ENCODE results near the gene TUBB4B.

TUBB4B gene

GRCh38 chr9:137240841-137241489 lies at the start of gene TUBB4B:
TSS of gene TUBB4B (plus strand) at chr9:137241287. CDS start at chr9:137241361, 74 bp downstream.
- Histone ChIP-seq H3K4me1 (ENCODE audit: control insufficient read depth, insufficient read depth, low read length) (peaks cover 53% of the 10 kb centered on the region), H3K4me3 (ENCODE audit: low read length in 2 of 2) (peak within 1 kb of the TSS; percentile 79 to 84), H3K9ac (ENCODE audit: low read length in 2 of 2) (peak within 1 kb of the TSS; percentile 71 to 75), H3K27ac (ENCODE audit: low read length) (peak within 1 kb of the TSS; percentile 88), H3K9me3 (ENCODE audit: control insufficient read depth in 2 of 2, low read length in 2 of 2) (no peaks in the 10 kb centered on the region), H3K27me3 (ENCODE audit: control insufficient read depth in 1 of 2, insufficient read depth in 2 of 2, low read length in 2 of 2) (no peaks in the 10 kb centered on the region), H3K36me3 (ENCODE audit: control insufficient read depth in 2 of 2, insufficient read depth in 2 of 2, low read length in 2 of 2) (peaks cover 10 to 16% of the 10 kb centered on the region in 2 donors)

GRCh38 chr9:137191691-137192447 lies 49.2 kb upstream of the TUBB4B start:
- Histone ChIP-seq H3K4me3 (ENCODE audit: low read length in 2 of 2) (no peak overlapping the region), H3K9me3 (ENCODE audit: control insufficient read depth in 2 of 2, low read length in 2 of 2) (no peaks in the 10 kb centered on the region), H3K27me3 (ENCODE audit: control insufficient read depth in 1 of 2, insufficient read depth in 2 of 2, low read length in 2 of 2) (no peaks in the 10 kb centered on the region), H3K9ac (ENCODE audit: low read length in 2 of 2) (no peak overlapping the region), H3K36me3 (ENCODE audit: control insufficient read depth in 2 of 2, insufficient read depth in 2 of 2, low read length in 2 of 2) (peaks cover 6 to 7% of the 10 kb centered on the region in 2 donors), H3K4me1 (ENCODE audit: control insufficient read depth, insufficient read depth, low read length) (peaks cover 40% of the 10 kb centered on the region), H3K27ac (ENCODE audit: low read length) (no peak overlapping the region)

- Histone ChIP-seq H3K9ac (ENCODE audit: low read length in 2 of 2) (no peak overlapping the region), H3K36me3 (ENCODE audit: control insufficient read depth in 2 of 2, insufficient read depth in 2 of 2, low read length in 2 of 2) (peaks cover 2 to 5% of the 10 kb centered on the region in 2 donors), H3K4me1 (ENCODE audit: control insufficient read depth, insufficient read depth, low read length) (peaks cover 36% of the 10 kb centered on the region), H3K27ac (ENCODE audit: low read length) (no peak overlapping the region), H3K4me3 (ENCODE audit: low read length in 2 of 2) (no peak overlapping the region), H3K9me3 (ENCODE audit: control insufficient read depth in 2 of 2, low read length in 2 of 2) (no peaks in the 10 kb centered on the region), H3K27me3 (ENCODE audit: control insufficient read depth in 1 of 2, insufficient read depth in 2 of 2, low read length in 2 of 2) (no peaks in the 10 kb centered on the region)
Observed at GRCh38 chr9:137192448-137192780, 48.7 kb upstream of the TUBB4B start.

DNA sequence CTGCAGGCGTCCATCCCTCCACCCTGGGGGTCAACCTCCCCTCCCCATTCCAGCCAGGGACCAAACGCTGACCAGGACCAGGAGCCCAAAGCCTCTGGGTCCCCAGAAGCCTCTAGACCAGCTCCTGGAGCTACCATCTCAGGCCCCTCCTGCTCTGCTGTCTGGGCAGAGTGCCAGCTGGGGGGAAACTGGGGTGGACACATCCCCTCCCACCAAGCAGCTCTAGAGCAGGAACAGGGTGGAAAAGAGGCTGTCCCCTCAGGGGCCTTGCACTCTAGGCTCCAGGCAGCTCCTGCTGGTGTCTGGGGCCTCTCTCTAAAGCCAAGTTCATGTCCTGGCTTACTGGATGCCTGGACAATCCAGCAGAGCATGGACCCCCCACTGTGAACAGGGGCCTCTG lies 48.2 kb upstream of the TUBB4B start:
- H3K27me3 ChIP-seq (ENCODE audit: control insufficient read depth in 1 of 2, insufficient read depth in 2 of 2, low read length in 2 of 2), result no peaks in the 10 kb centered on the region
- no peak overlapping the region for H3K27ac ChIP-seq (ENCODE audit: low read length)
- no peaks in the 10 kb centered on the region for H3K9me3 ChIP-seq (ENCODE audit: control insufficient read depth in 2 of 2, low read length in 2 of 2)
- H3K4me3 ChIP-seq (ENCODE audit: low read length in 2 of 2), result no peak overlapping the region
- H3K9ac ChIP-seq (ENCODE audit: low read length in 2 of 2), result no peak overlapping the region
- peaks cover 36% of the 10 kb centered on the region for H3K4me1 ChIP-seq (ENCODE audit: control insufficient read depth, insufficient read depth, low read length)
- peaks cover 2 to 5% of the 10 kb centered on the region in 2 donors for H3K36me3 ChIP-seq (ENCODE audit: control insufficient read depth in 2 of 2, insufficient read depth in 2 of 2, low read length in 2 of 2)

DNA sequence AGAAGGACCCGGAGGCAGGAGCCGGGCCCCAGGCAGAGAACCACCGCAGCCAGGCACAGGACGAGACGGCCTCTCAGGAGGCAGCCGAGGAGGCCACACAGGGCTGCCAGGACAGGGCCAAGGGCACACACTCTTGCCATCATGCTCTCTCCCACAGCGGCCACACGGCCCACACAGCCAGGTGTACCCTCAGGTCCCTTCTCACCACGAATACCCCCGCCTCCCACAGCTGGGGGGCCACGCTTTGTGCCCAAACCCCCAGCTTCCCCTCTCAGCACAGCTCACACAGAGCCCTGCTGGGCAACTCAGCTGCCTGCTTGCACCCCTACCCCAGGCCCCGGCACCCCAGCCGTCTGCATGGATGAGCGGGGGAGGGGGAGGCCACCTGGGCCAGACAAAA lies 47.3 kb upstream of the TUBB4B start:
- Histone ChIP-seq H3K4me1 (ENCODE audit: control insufficient read depth, insufficient read depth, low read length) (peaks cover 42% of the 10 kb centered on the region), H3K4me3 (ENCODE audit: low read length in 2 of 2) (no peak overlapping the region), H3K27ac (ENCODE audit: low read length) (no peak overlapping the region), H3K9ac (ENCODE audit: low read length in 2 of 2) (no peak overlapping the region), H3K27me3 (ENCODE audit: control insufficient read depth in 1 of 2, insufficient read depth in 2 of 2, low read length in 2 of 2) (no peaks in the 10 kb centered on the region), H3K36me3 (ENCODE audit: control insufficient read depth in 2 of 2, insufficient read depth in 2 of 2, low read length in 2 of 2) (peaks cover 2 to 5% of the 10 kb centered on the region in 2 donors), H3K9me3 (ENCODE audit: control insufficient read depth in 2 of 2, low read length in 2 of 2) (no peaks in the 10 kb centered on the region)

DNA sequence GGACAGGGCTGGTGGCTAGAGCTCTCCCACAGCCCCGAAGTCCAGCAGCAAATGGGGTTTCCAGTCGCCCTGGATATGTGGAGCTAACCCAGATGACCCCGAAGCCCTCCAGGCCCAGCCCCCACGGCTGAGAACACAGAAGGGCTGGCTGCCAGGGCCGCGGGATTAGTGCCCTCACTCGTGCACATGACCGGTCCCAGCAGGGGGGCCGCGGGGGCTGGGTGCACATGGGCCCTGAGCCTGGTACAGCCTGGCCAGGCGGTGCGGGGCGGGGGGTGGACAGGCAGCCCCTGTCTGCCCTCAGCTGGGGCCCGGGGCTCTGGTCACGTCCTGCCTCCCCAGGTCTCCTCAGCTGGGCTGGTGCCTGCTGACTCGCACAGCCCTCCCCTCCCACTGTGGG lies 46.7 kb upstream of the TUBB4B start:
- Histone ChIP-seq H3K9me3 (ENCODE audit: control insufficient read depth in 2 of 2, low read length in 2 of 2) (no peaks in the 10 kb centered on the region), H3K27ac (ENCODE audit: low read length) (no peak overlapping the region), H3K4me1 (ENCODE audit: control insufficient read depth, insufficient read depth, low read length) (peaks cover 43% of the 10 kb centered on the region), H3K27me3 (ENCODE audit: control insufficient read depth in 1 of 2, insufficient read depth in 2 of 2, low read length in 2 of 2) (no peaks in the 10 kb centered on the region), H3K9ac (ENCODE audit: low read length in 2 of 2) (no peak overlapping the region), H3K4me3 (ENCODE audit: low read length in 2 of 2) (no peak overlapping the region), H3K36me3 (ENCODE audit: control insufficient read depth in 2 of 2, insufficient read depth in 2 of 2, low read length in 2 of 2) (peaks cover 2 to 5% of the 10 kb centered on the region in 2 donors)

DNA sequence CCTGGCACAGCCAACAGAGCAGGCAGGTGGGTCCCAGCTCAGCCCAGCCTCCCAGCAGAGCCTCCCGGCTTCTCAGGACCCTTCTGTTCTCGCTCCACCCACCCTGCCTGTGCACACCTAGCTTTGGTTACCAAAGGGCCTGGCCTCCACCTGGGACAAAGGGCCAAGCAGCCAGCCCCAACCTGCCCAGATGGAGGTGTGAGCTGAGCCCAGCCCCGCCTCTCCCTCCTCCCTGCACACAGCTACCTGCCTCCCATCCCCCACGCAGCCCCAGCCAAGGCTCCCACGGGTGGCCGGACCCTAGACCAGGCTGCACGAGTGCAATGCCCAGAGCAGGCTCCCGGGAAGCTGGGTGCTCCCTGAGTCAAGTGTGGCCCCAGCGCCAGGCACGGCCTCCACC lies 46.2 kb upstream of the TUBB4B start:
- Histone ChIP-seq H3K9me3 (ENCODE audit: control insufficient read depth in 2 of 2, low read length in 2 of 2) (no peaks in the 10 kb centered on the region), H3K27me3 (ENCODE audit: control insufficient read depth in 1 of 2, insufficient read depth in 2 of 2, low read length in 2 of 2) (no peaks in the 10 kb centered on the region), H3K36me3 (ENCODE audit: control insufficient read depth in 2 of 2, insufficient read depth in 2 of 2, low read length in 2 of 2) (peaks cover 2 to 4% of the 10 kb centered on the region in 2 donors), H3K27ac (ENCODE audit: low read length) (no peak overlapping the region), H3K4me1 (ENCODE audit: control insufficient read depth, insufficient read depth, low read length) (peaks cover 43% of the 10 kb centered on the region), H3K9ac (ENCODE audit: low read length in 2 of 2) (no peak overlapping the region), H3K4me3 (ENCODE audit: low read length in 2 of 2) (no peak overlapping the region)

DNA sequence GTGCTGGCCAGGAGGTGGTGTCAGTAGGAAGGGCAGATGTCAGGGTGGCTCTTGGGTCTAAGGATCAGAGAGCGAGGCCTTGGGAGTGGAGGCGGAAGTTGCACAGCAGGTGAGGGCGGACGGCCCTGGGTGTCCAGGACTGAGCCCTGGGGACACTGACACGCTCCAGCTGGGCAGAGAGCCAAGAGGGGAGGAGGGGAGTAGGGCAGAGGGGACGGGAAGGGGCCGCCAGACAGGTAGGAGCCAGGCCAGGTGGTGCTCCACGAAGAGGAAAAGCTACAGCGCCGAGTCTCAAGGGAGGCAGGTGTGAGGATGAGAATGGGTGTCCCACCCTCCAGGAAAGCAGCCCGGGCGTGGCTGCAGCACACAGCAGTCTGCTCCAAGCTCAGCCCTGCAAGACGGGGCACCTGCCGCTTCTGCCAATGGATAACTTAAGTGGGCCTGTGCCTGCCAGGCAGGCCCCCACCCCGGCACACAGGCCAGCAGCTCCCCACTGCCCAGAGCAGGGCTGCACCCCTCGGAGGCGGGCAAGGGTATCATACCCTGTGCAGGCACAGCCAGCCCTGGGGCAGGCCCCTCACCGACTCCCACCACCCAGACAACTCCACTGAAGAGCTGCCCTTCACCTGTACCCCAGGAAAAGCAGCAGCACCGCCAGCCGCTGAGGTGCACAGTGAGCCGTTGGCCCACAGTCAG lies 45.4 kb upstream of the TUBB4B start:
- Histone ChIP-seq H3K27ac (ENCODE audit: low read length) (no peak overlapping the region), H3K9me3 (ENCODE audit: control insufficient read depth in 2 of 2, low read length in 2 of 2) (no peaks in the 10 kb centered on the region), H3K9ac (ENCODE audit: low read length in 2 of 2) (no peak overlapping the region), H3K27me3 (ENCODE audit: control insufficient read depth in 1 of 2, insufficient read depth in 2 of 2, low read length in 2 of 2) (no peaks in the 10 kb centered on the region), H3K4me3 (ENCODE audit: low read length in 2 of 2) (no peak overlapping the region), H3K4me1 (ENCODE audit: control insufficient read depth, insufficient read depth, low read length) (peaks cover 36% of the 10 kb centered on the region), H3K36me3 (ENCODE audit: control insufficient read depth in 2 of 2, insufficient read depth in 2 of 2, low read length in 2 of 2) (peaks cover 0 to 2% of the 10 kb centered on the region in 2 donors)

GRCh38 chr9:137198051-137198901 lies 42.8 kb upstream of the TUBB4B start:
- Histone ChIP-seq H3K9me3 (ENCODE audit: control insufficient read depth in 2 of 2, low read length in 2 of 2) (no peaks in the 10 kb centered on the region), H3K27me3 (ENCODE audit: control insufficient read depth in 1 of 2, insufficient read depth in 2 of 2, low read length in 2 of 2) (no peaks in the 10 kb centered on the region), H3K9ac (ENCODE audit: low read length in 2 of 2) (peak overlapping the region in 1 of 2 donors; percentile 51), H3K4me3 (ENCODE audit: low read length in 2 of 2) (peak overlapping the region in 1 of 2 donors; percentile 60), H3K27ac (ENCODE audit: low read length) (no peak overlapping the region), H3K4me1 (ENCODE audit: control insufficient read depth, insufficient read depth, low read length) (peaks cover 38% of the 10 kb centered on the region), H3K36me3 (ENCODE audit: control insufficient read depth in 2 of 2, insufficient read depth in 2 of 2, low read length in 2 of 2) (no peaks in the 10 kb centered on the region)

DNA sequence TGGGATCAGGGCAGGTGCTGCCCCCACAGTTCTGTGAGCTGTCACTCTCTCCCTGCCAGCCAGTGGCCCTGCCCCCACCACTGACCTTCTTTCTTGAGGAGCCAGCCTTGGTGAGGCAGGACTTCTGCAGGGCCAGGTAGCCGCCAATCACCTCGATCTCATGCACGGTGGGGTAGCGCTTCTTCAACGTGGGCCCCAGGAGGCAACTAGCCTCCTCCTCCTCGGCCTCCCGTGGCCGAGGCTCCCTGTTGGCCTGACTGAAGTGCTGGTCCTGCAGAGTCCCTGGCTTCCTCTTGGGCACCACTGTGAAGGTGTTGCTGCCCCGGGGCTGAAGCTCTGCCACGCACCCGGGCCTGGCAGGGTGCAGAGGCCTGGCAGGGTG lies 42.2 kb upstream of the TUBB4B start:
- Histone ChIP-seq H3K4me3 (ENCODE audit: low read length in 2 of 2) (peak overlapping the region in 1 of 2 donors; percentile 60), H3K27ac (ENCODE audit: low read length) (no peak overlapping the region)

More for the DNA sequence above, 42.2 kb upstream of the TUBB4B start:
- Histone ChIP-seq H3K27me3 (ENCODE audit: control insufficient read depth in 1 of 2, insufficient read depth in 2 of 2, low read length in 2 of 2) (no peaks in the 10 kb centered on the region), H3K9me3 (ENCODE audit: control insufficient read depth in 2 of 2, low read length in 2 of 2) (no peaks in the 10 kb centered on the region), H3K9ac (ENCODE audit: low read length in 2 of 2) (peak overlapping the region in 1 of 2 donors; percentile 51), H3K4me1 (ENCODE audit: control insufficient read depth, insufficient read depth, low read length) (peaks cover 44% of the 10 kb centered on the region), H3K36me3 (ENCODE audit: control insufficient read depth in 2 of 2, insufficient read depth in 2 of 2, low read length in 2 of 2) (no peaks in the 10 kb centered on the region)

Measured in stomach smooth muscle (tissue), 2 donors.